HG02970 (cell line): Measurements from ENCODE around the gene LAMC2.
"Not testable (repeated sequence)": the region's sequence is repeated elsewhere in the genome, so short reads cannot be mapped to it uniquely, and the experiment has no call there.

Experiments
- ATAC-seq: cut with Tn5 transposase; IDR thresholded peaks from one replicate; pipeline ENCODE4 v1.9.1; 2021; ENCODE audit warnings: mild to moderate bottlenecking, moderate library complexity, moderate number of reproducible peaks; ENCODE audit not compliant: unreplicated experiment, low FRiP score

LAMC2 gene

GRCh38 chr1:183251101-183251958, 65.3 kb downstream of the LAMC2 start:
- ATAC-seq: no peak

DNA sequence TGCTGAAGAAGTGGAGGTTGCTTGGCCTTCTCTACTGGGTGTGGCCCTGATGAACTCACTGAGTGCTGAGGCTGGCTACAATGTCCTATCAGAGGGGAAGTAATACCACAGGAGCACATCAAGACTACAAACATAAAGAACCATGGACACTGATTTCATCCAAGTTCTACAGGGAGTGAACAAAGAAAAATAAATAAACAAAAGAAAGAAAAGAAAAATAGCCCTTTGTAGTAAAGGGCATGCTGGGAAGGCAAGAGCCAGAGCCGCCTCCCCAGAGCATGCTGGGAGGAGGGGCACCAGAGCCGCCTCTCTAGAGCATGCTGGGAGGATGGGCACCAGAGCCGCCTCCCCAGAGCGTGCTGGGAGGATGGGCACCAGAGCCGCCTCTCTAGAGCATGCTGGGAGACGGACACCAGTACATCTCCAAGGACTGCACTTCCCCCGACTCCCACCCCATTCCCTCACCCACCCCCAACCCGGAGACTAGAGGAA, 65.9 kb downstream of the LAMC2 start:
- ATAC-seq: no peak

DNA sequence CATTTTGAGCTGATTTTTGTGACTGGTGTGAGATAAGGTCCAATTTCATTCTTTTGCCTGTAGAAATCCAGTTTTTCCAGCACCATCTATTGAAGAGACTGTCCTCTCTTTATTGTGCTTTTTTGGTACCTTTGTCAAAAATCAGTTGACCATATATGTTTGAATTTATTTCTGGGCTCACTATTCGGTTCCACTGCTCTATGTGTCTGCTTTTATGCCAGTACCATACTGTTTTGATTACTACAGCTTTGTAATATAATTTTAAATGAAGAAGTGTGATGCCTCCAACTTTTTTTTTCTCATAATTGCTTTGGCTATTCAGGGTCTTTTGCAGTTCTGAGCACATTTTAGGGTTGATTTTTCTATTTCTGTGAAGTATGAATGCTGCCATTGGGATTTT, 69.0 kb downstream of the LAMC2 start:
- ATAC-seq: no peak

GRCh38 chr1:183259924-183260323, 73.9 kb downstream of the LAMC2 start:
- no peak for ATAC-seq

GRCh38 chr1:183262628-183263200, 76.7 kb downstream of the LAMC2 start:
- ATAC-seq: no peak

DNA sequence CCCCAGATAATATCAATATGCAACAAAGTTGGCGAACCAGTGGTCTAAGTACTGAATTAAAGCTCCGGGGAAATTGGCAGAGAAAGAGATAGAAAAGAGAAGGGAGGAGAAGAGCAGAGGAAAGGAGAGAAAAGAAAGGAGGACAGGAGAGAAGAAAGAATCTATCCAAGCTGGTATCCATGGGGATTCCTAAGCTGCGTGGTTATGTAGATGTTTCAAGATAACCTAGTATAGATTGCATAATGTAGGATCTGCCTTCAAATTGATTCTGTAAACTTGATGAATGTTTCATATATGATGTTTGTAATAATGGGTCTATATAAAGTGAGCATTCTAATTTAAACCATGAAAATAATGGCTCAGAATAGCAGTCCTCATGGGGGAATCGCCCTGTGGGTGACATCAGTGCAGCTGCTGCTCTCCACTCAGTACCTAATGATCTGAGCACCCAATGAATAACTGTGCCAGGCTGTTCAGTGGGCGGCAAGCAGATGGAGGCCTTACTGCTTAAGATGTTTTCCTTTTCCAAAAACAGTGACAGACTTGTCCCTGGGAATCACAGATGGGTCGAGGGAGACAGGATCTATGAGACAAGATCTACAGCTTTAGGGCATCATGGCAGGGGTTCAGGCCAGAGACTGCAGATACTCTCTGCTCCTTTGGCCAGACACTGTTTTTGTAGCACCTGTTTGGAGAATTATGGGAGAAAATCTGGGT, 78.0 kb downstream of the LAMC2 start:
- no peak for ATAC-seq

- no peak for ATAC-seq
Measured at GRCh38 chr1:183267646-183268431, 81.8 kb downstream of the LAMC2 start.

DNA sequence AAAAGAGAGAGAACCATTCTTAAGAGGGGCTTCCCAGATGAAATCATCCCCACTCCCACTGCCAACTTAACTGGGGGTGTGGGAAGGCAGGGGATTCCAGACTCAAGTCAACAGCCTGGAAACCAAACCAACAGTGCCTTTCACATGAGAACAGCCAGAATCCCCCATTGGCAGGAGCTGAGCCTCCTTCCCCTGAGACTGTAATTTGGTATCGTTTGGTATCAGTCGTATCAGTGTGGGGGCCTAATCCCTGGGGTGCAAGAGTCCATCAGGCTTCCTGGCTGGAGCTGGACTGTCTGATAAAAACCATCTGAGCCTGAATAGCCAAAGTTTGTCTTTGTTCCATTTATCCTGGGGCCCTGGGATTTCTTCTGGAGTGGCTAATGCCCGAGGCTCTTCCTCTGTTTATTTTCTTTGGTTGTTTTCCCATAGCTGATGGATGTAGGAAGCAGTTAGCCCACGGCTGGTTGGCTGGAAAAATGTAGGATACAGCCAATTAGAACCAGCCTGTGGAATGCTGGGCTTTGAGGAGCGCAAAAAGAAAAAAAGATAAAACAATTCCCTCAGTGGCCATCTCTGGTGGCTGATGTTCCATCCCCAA, 84.6 kb downstream of the LAMC2 start:
- ATAC-seq: no peak

DNA sequence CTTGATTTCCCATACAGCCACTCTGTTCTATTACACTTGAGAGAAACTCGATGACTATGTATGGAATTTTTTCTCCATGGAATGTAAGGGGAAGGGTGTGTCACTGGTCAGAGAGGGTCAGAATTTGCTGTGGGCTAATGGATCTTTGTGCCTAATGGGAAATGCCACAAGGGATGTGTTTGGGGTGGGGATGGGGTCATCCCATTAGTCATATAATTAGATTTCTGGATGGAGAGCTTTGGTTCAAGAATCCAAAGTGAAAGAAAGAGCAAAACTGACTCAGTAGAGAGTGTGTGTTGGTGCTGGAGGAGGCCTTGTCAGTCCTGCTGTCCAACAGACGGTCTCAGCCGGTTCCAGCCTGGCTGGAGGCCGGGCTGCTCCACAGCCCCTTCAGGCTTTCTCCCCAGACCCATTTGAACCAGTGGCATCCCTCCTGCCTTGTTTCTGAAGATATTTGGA, 86.4 kb downstream of the LAMC2 start:
- no peak for ATAC-seq

DNA sequence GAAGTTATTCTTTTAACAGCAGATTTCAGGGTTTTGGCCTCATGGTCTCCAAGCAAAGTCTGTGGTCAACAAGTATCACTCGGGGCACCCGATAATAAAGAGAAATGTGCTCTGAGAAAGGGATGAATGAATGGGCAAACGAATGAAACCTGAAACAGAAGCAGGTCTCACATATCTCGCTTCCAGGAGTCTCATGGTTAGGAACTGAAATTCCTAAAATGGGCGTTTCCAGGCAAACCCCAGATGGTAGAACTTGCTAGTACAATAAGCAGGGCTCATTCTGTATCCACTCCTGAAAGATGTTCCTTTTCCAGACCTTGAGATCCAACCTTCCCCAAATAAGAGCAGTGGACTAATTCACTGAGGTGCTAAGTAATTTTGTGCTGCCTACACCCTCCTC, 87.2 kb downstream of the LAMC2 start:
- ATAC-seq: no peak

- ATAC-seq: not testable (repeated sequence)
Measured at GRCh38 chr1:183273984-183274383, 87.9 kb downstream of the LAMC2 start.

- ATAC-seq: no peak
Measured at GRCh38 chr1:183274836-183275235, 88.8 kb downstream of the LAMC2 start.

DNA sequence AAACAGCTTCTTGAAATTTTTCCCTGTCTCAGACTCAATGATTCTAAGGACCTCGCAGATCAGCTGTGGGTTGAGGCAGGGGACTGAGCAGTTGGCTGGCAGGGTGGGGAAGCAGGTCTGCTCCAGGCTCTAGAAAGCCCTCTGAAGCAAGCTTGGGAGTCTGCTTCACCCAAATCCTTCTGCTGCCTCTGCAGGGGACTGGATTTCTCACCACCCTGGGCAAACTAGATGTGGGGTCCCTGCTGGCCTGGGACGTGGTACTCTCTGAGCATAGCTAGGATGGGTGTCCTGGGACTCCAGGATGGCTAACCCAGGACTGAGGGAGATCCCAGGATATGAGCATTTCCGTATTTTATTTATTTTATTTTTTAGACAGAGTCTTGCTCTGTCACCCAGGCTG, 89.3 kb downstream of the LAMC2 start:
- ATAC-seq: no peak

GRCh38 chr1:183276386-183277080, 90.5 kb downstream of the LAMC2 start:
- no peak for ATAC-seq

GRCh38 chr1:183277821-183278738, 92.0 kb downstream of the LAMC2 start:
- ATAC-seq: no peak

DNA sequence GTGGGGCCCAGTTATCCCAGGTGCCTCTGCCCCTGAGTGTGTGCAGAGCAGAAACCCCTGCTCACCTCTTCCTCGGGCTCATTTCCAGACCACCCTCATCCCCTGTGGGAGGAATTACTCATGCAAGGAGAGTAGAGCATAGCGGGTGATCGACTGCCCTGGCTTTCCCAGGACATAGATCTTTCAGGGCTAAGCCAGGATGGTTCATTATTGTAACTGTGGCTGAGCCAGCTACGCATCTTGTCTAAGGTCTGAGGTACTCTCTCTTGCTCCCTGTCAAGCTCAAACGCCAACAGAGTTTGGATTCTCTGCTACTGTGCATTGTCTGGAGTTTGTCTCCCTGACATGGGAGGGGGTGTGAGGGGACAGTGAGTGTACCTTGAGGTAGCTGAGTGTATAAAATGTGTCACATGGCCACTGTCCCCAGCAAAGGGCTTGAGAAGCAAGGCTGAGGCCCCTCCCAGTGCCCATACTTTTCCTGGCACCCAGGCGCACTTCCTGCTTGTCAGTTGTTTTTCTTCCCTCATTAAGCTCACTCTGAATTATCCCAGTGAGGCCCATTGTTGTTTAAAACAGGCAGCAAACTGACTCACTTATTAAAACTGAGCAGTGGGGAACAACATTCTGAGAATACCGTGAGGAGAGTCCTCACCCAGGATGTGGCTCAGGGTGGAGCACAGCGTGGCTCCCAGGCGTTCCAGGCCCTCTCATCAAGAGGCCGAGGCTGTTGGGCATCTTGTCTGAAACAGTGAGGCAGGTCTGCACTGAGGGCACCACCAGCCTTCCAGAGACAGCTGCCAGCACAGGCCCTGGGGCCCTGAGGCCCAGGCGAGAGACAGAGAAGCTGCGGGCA, 92.9 kb downstream of the LAMC2 start:
- no peak for ATAC-seq

DNA sequence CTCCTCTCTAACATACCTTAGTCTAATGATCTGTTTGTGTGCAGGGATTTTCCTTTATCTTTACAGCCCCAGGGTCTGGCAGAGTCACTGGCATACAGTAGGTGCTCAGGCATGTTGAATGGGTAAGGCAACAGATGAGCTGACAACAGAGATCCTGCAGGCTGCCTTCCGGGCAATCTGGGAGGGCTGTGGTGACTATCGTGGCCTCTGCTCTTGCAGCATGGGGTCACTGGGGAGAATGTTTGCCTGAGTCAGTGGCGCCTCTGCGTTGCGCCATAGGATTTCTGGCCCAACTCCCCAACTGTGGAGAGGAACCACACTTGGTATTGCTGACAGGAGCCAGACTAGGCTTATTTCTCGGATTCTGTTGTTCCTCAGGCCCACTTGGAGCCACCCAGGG, 93.8 kb downstream of the LAMC2 start:
- no peak for ATAC-seq

DNA sequence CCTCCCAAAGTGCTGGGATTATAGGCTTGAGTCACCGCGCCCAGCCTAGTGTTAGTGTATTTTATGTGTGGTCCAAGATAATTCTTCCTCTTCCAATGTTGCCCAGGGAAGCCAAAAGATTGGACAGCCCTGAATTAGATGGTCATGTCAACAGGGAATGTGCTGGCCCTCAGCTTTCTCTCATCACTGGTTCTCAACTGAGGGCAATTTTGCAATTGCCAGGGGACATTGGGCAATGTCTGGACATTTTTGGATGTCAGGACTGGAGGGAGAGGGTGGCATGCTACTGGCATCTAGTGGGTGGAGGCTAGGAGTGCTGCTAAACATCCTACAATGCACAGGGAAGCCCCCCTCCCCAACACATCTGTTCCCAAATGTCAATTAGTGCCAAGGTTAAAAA, 95.0 kb downstream of the LAMC2 start:
- no peak for ATAC-seq
